DLD1 (cell line): ENCODE measurements around the gene UQCR10.

Experiments used
- in situ Hi-C: cut with HindIII; loops from 2 replicates; pipeline ENCODE4 v1.10.0; 2017; ENCODE audit warnings: low sequenced_read_pairs

UQCR10 gene

DNA sequence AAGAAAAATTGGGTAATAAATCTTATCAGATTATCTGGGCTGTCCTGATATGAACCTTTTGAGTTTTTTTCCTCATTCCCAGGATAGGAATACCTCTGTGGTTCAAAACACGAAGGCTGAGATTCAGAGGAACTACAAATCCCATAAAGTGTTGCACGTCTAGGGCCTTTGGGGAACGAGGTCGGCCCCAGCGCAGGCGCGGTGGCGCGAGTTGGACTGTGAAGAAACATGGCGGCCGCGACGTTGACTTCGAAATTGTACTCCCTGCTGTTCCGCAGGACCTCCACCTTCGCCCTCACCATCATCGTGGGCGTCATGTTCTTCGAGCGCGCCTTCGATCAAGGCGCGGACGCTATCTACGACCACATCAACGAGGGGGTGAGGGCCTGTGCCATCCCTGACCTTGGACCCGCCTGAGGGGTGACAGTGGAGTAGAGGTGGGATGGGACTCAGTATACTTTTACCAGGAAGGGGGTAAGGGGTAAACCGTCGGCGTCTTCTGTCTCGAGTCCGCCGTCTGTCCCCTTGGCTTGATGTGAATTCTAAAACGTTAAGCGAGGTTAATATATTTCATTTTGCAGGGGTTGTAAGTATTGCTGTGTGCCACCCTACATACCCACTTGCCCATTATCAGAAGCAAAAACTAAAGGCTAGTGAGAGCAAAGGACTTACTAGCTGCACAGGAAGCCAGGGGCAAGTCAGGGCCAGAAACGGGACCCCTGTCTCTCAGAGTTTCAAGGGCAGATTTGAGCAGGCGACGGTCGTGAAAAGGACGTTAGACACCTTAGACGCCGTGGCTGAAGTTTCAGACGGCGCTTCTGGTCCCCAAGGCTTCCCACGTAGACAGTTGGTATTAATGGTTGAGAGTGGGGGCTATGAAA lies at the start of gene UQCR10:
Gene UQCR10, plus strand, starts transcription at position 199 of the 881 bp plus-strand sequence. Its CDS starts 30 bp downstream, at position 229.
- in situ Hi-C loops, result no loop called here

DNA sequence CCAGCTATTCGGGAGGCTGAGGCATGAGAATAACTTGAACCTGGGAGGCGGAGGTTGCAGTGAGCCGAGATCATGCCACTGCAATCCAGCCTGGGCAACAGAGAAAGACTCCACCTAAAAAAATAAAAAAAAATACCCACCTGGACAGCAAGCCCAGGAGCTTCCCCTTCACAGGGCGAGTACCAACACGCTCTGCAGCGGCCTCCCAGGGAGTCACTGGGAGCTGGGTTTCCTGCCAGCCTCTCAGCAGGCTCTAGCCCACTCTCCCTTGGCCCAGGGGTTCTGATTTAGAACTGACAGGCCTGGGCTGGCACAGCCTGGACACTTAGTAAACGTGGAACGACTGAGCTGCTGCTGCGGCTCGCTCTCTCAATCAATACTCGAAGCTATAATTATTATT lies 49.4 kb upstream of the UQCR10 start:
- in situ Hi-C loops, result no loop called here

DNA sequence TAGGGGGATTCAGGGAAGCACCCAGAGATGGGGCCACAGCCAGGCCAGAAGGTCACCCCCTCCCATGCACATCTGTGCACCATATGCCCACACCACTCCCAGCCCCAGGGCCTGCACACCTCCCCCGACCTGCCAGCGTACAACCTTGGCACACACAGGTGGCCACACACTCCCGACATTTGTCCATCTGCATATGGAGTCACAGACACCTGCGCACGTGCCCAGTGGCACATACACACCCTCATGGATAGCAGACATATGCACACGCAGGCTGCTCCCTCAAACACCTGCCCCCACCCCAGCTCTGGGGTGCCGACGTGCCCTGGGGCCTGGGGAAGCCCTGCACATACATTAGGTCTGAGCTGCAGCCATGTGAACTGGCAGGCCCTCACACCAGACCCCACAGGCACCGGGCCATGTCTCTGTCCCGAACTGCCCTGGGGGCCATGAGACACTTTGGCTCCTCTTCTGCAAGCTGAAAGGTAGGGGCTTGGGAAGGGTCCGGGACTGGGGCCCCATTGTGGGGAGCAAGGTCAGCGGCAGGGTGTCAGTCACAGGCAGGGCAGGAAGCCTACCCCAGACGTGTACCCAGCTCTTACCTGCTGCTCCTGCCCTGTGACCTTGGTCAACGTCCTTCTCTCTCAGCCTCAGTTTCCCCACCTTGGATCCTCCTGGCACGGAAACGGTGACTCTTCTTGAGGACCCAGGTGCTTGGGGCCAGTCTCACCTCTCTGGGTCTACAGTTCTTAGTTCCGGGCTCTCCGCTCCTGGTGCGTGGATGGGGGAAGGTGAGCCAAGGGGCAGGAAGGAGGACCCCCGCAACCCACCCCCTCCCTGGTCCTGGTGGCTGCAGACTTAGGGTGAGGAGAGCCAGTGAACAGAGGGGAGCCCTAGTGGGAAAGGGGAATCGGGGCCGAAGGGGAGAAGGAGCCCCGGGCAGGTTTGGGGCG lies 47.9 kb upstream of the UQCR10 start:
- in situ Hi-C loops, result no loop called here

DNA sequence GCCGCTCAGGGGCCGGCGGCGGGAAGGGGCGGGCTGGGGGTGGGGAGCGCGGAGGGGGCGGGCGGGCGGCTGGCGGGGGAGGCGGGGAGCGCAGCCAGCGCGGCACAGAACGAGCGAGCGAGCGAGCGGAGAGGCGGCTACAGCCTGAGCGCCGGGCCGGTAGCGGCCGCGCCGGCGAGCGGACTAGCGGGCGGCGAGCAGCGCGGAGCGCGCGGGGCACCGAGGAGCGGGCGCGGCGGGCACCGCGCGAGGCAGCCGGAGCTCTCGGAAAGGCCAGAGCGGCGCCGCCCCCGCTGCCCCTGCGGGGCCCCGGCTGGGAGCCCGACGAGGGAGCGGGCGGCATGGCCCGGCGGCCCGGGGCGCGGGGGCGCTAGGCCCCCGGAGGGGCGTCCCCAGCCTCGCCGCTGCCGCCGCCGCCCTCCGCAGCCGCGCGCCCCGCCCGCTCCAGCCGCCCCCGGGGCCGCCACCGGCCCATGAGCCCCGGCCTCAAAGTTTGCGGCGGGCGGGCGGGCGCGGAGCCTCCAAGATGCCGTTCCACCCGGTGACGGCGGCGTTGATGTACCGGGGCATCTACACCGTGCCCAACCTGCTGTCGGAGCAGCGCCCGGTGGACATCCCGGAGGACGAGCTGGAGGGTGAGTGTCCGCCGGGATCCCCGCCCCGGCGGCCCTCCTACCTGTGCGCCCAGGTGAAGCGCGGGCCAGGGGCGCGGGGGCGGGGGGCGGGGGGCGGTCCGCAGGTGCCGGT lies 47.1 kb upstream of the UQCR10 start, which contains the start of gene CABP7:
Gene CABP7, plus strand, starts transcription at position 105 of the 747 bp plus-strand sequence. Its CDS starts 422 bp downstream, at position 527.
- in situ Hi-C loops, result no loop called here

DNA sequence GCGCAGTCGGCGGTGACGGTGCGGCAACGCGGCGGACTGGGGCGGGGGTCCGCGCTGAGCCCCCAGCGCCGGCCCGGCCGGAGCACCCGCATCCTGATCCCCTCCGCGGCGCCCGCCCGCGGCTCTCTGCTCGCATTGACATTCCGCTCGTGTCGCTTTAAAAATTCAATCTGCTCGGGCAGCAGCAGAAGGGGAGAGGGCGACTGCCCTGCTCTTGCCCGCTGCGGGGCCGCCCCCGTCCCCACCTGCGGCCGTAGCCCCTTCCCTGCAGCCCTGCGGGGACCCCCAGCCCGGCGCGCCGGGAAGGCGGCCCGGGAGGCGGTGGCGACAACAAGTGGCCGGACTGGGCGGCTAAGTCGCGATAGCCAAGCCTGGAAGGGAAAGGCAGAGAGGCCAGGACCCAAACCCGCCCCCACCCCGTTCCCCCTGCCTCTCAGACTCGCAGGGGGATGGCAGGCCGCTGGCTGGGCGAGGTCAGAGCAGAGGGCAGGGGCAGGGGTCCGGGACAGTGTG lies 46.3 kb upstream of the UQCR10 start:
- in situ Hi-C loops, result no loop called here

DNA sequence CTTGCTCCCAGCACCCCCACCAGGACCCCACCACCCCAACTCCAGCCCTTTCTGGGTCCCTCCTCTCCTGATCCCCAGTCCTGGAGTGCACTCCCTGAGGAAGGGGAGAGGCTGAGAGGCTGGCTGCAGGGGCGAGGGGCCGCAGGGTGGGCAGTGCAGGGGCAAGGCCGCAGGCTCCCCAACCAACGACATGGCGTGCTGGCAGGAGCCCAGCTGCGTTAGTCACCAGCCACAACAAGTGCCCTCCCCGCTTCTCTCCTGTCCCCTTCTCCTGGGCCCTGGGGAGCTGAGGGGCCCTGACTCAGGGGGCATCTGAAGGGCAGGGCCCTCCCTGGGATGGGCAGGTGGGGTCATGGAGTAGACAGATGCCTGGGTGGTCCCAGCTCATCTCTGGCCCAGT lies 45.0 kb upstream of the UQCR10 start:
- in situ Hi-C loops, result no loop called here

DNA sequence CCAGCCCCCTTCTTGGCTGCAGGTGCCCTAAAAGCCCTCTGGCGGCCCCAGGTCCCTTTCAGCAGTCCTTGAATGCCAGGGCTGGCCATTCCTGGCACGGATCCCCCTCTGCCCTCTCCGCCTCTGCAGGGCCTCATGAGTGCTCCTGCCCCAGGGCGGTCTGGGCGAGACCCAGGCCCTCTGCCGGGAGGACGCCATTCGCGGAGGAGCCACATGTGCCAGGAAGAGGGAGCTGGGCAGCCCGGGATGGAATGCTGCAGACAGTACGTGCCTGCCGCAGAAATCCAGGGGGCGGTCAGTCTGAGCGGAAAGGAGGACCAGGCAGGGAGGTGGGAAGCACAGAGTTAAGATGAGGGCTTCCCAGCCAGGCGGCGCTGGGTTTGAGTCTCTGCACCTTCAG lies 44.6 kb upstream of the UQCR10 start:
- in situ Hi-C loops, result no loop called here

DNA sequence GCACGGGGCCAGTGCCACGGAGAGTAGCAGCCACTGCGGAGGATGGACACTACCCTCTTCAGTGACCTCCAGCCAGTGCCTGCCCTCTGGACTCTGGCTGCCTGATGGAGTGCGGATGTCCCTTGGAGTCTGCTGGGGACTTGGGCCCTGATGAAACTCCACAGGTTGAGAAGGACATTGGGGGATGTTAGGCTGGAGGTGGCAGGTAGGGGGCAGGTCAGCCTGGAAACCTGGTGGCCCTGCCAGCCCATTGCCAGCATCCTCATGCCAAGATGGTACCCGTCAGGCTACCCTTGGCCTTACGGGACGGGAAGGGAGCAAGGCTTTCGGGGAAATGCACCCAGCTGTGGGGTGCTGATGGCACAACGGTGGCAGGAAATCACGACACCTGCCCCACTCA lies 43.4 kb upstream of the UQCR10 start:
- in situ Hi-C loops, result no loop called here

DNA sequence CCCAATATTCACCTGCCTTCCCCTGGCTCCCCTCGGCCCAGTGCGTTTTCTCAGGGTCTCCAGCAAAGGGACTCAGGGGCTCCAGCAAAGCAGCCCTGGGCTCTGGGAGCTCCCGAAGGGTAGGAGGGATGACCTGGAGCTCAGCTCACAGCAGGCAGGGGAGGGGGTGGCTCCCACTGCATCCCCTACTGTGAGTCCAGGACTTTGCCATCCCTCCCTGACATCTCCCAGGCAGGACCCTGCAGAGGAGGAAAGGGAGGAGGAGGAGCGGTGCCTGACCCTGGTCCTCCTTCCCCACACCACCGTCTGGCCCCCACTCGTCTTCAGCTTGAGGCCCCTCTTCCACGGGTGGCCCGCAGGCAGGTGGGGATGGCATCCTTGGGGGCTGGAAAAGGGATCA lies 42.3 kb upstream of the UQCR10 start:
- in situ Hi-C loops, result no loop called here

DNA sequence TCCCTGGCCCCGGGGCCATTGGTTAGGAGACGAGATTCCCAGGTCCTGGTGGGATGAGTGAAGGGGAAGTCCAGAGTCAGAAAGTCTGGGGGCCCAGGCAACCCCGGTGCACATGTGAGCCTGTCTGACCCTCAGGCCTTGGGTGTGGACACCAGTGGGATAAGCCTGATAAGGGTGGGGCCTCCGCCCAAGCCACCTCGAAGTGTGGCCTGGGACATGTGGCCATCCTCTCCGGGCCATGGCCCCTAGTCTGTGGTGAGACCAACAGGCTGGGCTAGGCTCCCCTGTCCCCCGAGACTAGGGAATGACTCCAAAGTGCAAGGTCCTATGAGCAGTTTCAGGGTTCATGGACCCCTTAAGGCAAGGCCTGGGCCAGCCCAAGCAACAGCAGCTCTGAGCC lies 41.1 kb upstream of the UQCR10 start:
- in situ Hi-C loops, result no loop called here

DNA sequence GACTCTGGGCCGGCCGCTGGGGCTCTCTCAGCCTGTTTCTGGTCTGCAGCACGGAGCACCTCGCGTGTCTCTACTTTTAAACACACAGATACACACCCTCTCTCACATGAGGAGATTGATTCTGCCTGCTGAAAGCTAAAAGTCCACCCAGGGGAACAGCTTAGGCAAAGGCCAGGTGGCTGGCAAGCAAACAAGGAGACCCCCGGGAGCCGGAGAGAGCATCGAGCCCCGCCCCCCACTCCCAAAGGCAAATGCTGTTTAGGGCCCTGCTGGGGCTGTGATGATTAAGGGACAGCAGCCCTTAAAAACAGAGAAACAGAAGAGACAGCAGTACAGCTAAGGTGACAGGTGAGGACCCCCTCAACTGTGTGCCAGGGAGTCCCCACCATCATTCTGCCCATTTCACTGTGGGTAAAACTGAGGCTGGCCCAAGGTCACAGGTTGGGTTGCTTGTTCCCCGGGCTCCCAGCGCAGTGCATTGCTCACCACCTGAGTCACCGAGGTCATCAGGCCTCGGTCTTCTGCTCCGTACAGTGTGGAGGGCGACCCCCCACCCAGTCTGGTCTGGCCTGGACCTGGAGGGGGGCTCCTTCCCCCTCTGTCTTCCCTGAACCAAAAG lies 40.5 kb upstream of the UQCR10 start:
- in situ Hi-C loops, result no loop called here

DNA sequence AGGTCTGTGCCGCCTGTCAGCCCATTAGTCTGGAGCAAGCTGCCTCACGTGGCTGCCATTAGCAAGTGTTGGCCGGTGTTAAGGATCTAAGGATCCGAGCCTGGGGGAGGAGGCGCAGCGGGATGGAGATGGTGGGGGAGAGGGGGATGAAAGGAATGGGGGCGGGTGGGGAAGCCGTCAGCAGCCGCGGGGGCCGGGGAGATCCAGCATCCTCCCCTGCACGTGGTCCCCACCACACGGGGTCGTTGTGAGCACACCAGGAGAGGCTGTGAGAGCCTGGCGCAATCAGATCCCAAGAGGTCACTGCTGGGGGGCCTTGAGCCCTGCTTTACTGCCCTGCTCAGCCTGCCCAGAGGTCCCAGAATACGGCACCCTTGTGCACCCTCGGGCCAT lies 40.0 kb upstream of the UQCR10 start:
- in situ Hi-C loops, result no loop called here

DNA sequence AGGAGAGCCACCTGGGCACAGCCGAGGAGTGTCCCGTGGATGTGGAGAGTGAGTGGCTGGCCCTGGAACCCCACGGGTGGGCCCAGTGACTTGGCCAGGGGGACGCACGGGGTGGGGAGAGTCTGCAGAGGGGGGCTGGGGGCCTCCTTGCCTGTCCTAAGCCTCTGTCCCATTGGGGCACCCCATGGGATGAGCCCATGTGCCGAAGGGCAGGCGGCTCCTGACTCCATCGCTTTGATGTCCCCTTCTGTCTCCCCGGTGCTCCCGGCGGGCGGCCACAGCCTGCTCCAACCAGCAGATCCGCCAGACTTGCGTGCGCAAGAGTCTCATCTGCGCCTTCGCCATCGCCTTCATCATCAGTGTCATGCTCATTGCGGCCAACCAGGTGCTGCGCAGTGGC lies 38.0 kb upstream of the UQCR10 start:
- in situ Hi-C loops, result no loop called here

DNA sequence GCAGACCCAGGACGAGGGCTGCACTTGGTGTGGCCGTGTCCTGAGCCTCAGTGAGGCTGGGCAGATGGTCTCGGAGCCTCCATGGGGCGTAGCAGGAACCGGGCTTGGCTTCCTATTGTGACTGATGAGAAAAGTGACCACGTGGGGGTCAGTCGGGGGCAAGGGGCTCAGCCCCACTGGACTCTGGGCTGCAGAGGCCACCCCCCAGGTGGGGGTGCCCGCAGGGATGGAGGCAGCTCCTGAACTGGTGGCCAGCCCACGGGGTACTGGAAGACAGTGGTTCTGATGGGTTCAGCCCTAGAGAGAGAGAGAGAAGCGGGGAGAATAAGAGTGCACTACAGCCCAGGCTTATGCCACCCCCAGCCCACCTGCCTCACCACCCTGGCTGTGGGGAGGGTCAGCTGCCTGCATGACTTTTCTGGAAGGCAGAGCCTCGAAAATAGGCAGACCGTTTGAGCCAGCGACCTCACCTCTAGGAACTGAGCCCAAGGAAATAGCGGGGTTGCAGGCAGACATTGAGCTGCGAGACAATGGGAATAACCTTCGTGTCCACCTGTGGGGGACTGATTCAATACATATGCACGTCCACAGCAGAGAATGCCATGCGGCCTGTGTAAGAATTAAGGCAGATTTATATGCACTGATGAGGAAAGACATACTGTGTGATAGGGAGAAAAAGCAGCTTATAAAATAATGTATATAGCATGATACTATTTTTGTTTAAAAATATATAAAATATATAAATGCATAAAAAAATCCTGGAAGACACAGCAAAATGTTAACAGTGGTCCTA lies 35.9 kb upstream of the UQCR10 start:
- in situ Hi-C loops, result no loop called here

DNA sequence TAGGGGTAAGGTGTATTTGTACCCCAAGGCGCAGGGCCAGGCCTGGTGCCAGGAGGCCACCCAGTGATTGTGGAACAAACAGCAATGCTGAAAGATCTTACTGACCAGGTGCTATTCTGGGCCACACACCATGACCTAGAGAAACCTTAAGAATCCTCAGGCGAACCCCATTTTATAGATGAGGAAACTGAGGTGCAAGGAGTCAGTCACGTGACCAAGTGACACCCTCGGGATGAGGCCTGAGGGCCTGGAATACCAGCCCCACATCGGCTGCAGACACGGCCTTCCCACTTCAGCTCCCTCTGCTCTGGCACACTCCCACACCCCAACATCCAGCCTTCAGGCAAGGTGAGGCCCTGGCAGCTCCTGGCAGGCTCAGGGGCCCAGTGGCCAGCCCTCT lies 34.3 kb upstream of the UQCR10 start:
- in situ Hi-C loops, result no loop called here

DNA sequence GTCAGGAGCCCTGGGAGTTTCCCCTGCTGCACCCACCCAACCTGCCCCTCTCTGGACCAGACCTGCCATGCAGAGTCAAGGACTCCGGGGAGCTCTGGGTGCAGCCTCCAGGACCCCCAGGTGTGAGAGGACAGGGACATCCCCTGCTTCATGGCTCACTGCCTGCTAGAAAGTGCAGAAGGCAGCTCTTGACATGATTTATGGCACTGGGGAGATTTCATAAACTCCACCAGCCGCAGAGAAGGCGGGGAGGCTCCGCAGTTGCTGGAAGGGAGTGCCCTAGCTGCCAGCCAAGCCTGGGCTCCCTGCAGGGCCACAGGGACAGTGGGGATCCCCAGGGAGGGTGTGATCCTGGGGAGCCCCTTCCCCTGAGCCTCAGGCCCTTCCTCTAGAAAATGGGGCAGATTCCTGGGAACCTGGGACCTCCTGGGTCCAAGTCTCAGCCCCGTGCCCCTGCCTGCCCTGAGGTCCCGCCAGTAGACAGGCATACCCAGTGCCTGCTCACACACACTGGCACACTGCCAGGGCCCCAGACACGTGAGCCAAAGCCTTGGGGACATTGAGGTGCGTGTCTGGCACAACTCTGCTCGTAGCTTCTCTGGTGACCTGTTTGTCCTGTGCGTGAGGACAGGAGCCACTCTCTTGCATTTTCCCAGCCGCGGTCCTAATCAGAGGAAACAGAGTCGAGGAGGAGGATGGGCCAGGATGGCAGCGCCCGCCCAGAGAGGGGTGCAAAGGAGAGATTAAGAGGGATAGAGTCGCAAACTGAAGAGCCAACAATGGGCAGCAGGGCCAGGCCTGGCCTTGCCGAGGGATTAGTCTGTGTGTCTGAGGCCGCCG lies 33.6 kb upstream of the UQCR10 start:
- in situ Hi-C loops, result no loop called here

DNA sequence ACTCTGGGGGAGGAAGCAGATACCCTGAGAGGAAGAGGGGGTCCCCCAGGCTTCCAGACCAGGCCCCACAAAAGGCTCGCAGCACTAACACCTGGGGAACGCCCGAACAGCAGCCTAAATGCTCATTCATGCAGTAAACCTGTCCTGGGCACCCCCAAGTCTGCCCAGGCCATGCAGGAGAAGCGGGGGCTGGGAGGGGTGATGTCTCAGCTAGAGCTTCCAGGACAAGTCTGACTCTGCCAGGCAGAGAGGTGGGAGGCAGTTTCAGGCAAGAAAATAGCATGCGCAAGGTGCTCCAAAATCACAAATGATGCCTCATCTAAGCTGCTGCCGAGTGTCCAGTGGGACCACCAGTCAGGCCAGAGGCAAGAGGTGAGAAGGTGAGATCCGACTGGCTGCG lies 32.8 kb upstream of the UQCR10 start:
- in situ Hi-C loops, result no loop called here

DNA sequence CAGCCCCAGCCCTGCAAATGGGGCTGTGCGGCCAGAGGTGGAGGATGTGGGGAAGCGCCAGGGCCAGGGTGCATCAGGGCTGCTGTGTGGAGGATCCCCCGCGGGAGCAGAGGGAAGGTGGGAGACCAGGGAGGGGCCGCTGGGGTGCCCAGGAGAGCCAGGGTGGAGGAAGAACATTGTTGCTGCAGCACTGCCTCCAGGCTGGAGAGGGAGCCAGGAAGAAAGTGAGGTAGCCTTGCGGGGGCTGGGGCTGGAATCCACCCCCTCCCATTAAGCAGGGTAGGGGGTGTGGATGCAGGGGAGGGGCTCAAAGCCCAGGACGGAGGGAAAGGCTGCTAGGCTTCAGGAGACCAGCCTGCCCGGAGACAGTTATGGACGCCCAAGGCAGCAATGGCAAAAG lies 32.3 kb upstream of the UQCR10 start:
- in situ Hi-C loops, result no loop called here

DNA sequence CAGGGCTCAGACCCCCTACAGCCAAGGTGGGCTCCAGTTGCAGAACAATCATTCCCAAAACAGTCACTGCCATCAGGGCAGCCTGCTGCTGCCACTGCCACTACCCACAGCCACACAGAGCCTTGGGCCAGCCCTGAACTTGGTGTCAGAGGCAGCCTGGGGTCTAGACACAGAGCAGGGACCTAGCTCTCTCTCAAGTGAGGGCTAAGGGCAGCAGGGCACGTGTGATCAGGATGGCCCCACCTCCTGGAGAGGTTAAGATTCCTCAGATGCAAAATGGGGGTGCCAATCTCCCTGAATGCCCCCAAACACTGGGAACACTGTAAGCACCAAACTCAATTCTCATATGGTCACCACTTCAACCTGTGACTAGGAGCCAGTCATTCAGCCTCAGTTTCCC lies 31.8 kb upstream of the UQCR10 start:
- in situ Hi-C loops, result no loop called here
